ENCODE results near the gene GBX2.

The GBX2 gene

GRCh38 chr2:236157815-236158498 is 10.2 kb downstream of the GBX2 start:
- Histone ChIP-seq H3K4me3 (replicated peaks; ENCODE audit: insufficient read depth, low read length) (no peak overlapping the region), H3K27ac (replicated peaks) (no peak overlapping the region), H3K27me3 (ENCODE audit: insufficient read depth, poor library complexity, severe bottlenecking) (peaks cover under 1% of the 10 kb centered on the region)
- no peak for DNase-seq (ENCODE audit: low read depth in 1 of 2, low spot score in 1 of 2)
- no peak for TF ChIP-seq GABPA (IDR thresholded peaks at IDR 0.05; ENCODE audit: low read depth)
- TF ChIP-seq REST (IDR thresholded peaks at IDR 0.05; ENCODE audit: insufficient replicate concordance, low read depth): no peak
- no peak for TF ChIP-seq POLR2AphosphoS5 (IDR thresholded peaks at IDR 0.05; ENCODE audit: low read depth)

GRCh38 chr2:236157366-236157765 is 10.8 kb downstream of the GBX2 start:
- Histone ChIP-seq H3K27me3 (ENCODE audit: insufficient read depth, poor library complexity, severe bottlenecking) (no peaks in the 10 kb centered on the region), H3K27ac (replicated peaks) (no peak overlapping the region), H3K4me3 (replicated peaks; ENCODE audit: insufficient read depth, low read length) (no peak overlapping the region)
- no peak for DNase-seq (ENCODE audit: low read depth in 1 of 2, low spot score in 1 of 2)
- TF ChIP-seq CTCF (IDR thresholded peaks at IDR 0.05; ENCODE audit: insufficient read depth, low read length) (no peak), REST (IDR thresholded peaks at IDR 0.05; ENCODE audit: insufficient replicate concordance, low read depth) (no peak), GABPA (IDR thresholded peaks at IDR 0.05; ENCODE audit: low read depth) (no peak), SPI1 (IDR thresholded peaks at IDR 0.05; ENCODE audit: borderline replicate concordance, low read depth) (no peak), POLR2AphosphoS5 (IDR thresholded peaks at IDR 0.05; ENCODE audit: low read depth) (no peak)

GRCh38 chr2:236156860-236157194 is 11.4 kb downstream of the GBX2 start:
- no peak overlapping the region for H3K4me3 ChIP-seq (replicated peaks; ENCODE audit: insufficient read depth, low read length)
- no peaks in the 10 kb centered on the region for H3K27me3 ChIP-seq (ENCODE audit: insufficient read depth, poor library complexity, severe bottlenecking)
- DNase-seq (ENCODE audit: low read depth in 1 of 2, low spot score in 1 of 2): no peak
- H3K27ac ChIP-seq (replicated peaks): no peak overlapping the region
- TF ChIP-seq GABPA (IDR thresholded peaks at IDR 0.05; ENCODE audit: low read depth): no peak
- TF ChIP-seq CTCF (IDR thresholded peaks at IDR 0.05; ENCODE audit: insufficient read depth, low read length): no peak
- TF ChIP-seq POLR2AphosphoS5 (IDR thresholded peaks at IDR 0.05; ENCODE audit: low read depth): no peak
- no peak for TF ChIP-seq REST (IDR thresholded peaks at IDR 0.05; ENCODE audit: insufficient replicate concordance, low read depth)
- no peak for TF ChIP-seq SPI1 (IDR thresholded peaks at IDR 0.05; ENCODE audit: borderline replicate concordance, low read depth)
